HG02588 (cell line): ENCODE measurements around the gene ABHD4.
"Not testable (repeated sequence)": the region's sequence is repeated elsewhere in the genome, so short reads cannot be mapped to it uniquely, and the experiment has no call there.

Experiments used
- ATAC-seq: cut with Tn5 transposase; IDR thresholded peaks from one replicate; pipeline ENCODE4 v1.9.1; 2021; ENCODE audit warnings: mild to moderate bottlenecking, moderate library complexity; ENCODE audit not compliant: unreplicated experiment

The ABHD4 gene, protein sequence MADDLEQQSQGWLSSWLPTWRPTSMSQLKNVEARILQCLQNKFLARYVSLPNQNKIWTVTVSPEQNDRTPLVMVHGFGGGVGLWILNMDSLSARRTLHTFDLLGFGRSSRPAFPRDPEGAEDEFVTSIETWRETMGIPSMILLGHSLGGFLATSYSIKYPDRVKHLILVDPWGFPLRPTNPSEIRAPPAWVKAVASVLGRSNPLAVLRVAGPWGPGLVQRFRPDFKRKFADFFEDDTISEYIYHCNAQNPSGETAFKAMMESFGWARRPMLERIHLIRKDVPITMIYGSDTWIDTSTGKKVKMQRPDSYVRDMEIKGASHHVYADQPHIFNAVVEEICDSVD

GRCh38 chr14:22598099-22598895, at the start of gene ABHD4:
TSS of gene ABHD4 (plus strand) at chr14:22598300. CDS start at chr14:22598307, 7 bp downstream.
- ATAC-seq, result peak; percentile 78

DNA sequence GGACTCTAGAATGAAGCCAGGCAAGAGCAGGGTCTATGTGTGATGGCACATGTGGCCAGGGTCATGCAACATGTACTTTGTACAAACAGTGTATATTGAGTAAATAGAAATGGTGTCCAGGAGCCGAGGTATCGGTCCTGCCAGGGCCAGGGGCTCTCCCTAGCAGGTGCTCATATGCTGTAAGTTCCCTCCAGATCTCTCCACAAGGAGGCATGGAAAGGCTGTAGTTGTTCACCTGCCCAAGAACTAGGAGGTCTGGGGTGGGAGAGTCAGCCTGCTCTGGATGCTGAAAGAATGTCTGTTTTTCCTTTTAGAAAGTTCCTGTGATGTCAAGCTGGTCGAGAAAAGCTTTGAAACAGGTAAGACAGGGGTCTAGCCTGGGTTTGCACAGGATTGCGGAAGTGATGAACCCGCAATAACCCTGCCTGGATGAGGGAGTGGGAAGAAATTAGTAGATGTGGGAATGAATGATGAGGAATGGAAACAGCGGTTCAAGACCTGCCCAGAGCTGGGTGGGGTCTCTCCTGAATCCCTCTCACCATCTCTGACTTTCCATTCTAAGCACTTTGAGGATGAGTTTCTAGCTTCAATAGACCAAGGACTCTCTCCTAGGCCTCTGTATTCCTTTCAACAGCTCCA, 48.7 kb upstream of the ABHD4 start:
- no peak for ATAC-seq

DNA sequence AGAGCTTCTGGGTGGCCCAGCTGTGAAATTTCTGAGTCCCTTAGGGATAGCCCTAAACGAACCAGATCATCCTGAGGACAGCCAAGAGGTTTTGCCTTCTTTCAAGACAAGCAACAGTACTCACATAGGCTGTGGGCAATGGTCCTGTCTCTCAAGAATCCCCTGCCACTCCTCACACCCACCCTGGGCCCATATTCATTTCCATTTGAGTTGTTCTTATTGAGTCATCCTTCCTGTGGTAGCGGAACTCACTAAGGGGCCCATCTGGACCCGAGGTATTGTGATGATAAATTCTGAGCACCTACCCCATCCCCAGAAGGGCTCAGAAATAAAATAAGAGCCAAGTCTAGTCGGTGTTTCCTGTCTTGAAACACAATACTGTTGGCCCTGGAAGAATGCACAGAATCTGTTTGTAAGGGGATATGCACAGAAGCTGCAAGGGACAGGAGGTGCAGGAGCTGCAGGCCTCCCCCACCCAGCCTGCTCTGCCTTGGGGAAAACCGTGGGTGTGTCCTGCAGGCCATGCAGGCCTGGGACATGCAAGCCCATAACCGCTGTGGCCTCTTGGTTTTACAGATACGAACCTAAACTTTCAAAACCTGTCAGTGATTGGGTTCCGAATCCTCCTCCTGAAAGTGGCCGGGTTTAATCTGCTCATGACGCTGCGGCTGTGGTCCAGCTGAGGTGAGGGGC, 48.0 kb upstream of the ABHD4 start:
- peak; percentile 69 for ATAC-seq

GRCh38 chr14:22551605-22551997, 46.5 kb upstream of the ABHD4 start:
- no peak for ATAC-seq

GRCh38 chr14:22552001-22552826, 45.9 kb upstream of the ABHD4 start:
- no peak for ATAC-seq

- no peak for ATAC-seq
Observed at GRCh38 chr14:22552827-22553076, 45.3 kb upstream of the ABHD4 start.

GRCh38 chr14:22553445-22553844, 44.7 kb upstream of the ABHD4 start:
- no peak for ATAC-seq

DNA sequence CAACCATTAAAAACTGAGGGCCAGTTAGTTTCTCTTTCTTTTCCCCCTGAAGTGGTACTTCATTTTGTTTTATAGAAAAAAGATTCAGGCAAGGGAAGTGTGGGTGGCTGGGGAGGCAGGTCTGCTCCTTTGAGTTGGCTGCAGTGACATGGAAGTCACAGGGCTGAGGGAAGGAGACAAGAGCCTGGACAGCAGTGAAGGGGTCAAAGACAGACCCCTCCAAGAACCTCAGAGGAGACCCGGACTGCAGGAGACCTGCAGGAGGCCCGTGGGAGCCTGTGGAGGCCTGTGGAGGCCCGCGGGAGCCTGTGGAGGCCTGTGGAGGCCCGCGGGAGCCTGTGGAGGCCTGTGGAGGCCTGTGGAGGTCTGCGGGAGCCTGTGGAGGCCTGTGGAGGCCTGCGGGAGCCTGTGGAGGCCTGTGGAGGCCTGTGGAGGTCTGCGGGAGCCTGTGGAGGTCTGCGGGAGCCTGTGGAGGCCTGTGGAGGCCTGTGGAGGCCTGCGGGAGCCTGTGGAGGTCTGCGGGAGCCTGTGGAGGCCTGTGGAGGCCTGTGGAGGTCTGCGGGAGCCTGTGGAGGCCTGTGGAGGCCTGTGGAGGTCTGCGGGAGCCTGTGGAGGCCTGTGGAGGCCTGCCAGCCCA, 44.1 kb upstream of the ABHD4 start:
- ATAC-seq, result not testable (repeated sequence)

DNA sequence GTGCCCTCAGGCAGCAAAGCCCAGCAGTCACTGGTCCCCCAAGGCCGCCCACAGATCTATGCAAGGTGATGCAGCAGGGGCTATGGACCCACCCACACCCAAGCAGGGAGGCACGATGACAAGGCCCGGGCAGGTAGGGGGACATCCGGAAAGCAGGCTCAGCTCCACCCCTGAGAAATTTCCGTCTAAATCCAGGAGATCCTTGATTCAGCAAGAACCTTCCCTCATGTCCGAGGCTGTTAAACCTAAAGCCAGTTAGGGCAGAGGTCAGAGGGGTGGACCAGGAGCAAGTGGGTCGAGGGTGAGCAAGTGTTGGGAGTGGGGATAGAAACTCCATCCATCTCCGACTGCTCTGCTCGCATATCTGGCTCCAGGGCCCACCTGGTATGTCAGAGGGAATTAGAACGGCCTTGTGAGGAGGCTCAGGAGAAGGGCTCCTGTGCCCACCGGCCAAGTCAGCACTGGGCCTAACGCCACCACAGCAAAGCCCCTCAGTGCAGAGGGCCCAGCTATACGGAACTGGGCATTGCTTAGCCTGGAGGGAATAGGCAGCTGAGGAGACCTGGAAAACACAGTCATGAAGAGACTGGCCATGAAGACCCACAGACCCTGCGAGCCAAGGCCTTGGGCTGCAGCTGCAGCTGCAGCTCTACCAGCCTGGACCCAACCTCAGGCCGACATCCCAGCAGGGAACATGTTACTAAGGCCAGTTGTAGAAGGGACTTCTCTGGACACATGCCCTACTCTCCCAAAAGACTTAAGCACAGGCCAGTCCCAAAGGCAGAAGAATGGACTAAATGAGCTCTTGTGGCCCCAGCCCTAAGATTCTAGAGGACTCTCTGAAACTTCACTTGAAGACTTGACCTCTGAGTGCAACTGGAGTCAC, 43.4 kb upstream of the ABHD4 start:
- ATAC-seq, result no peak

DNA sequence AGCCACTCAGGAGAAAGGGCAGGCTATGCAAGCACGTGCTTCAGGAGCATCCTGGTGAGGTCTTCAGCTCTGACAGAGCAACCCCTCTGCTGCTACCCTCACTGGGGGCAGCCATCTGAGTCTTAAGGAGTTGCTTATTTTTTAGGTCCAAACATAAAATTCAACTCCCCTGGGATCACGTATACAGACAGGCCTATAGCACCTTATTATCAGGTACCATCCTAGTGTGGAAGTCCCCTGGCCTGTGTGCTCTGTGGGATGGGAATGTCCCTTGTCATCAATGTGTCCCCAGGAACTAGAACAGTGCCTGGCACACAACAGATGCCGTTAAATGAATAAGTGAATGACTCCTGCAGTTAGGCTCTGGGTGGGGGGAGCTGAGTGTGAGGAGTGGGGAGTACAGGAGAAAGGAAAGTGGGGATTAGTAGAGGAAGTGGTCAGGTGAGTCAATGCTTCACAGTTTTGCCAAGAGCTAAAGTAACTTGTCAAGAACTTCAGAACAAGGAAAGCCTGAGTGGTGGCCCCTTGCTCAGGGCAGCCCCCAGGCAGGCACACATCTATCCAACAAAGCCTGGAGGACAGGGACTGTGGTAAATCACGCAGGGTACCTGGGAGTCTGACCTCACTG, 42.6 kb upstream of the ABHD4 start:
- peak; percentile 3 for ATAC-seq

GRCh38 chr14:22556021-22556989, 41.8 kb upstream of the ABHD4 start:
- ATAC-seq, result peak; percentile 64

GRCh38 chr14:22556990-22557623, 41.0 kb upstream of the ABHD4 start:
- peak; percentile 33 for ATAC-seq

DNA sequence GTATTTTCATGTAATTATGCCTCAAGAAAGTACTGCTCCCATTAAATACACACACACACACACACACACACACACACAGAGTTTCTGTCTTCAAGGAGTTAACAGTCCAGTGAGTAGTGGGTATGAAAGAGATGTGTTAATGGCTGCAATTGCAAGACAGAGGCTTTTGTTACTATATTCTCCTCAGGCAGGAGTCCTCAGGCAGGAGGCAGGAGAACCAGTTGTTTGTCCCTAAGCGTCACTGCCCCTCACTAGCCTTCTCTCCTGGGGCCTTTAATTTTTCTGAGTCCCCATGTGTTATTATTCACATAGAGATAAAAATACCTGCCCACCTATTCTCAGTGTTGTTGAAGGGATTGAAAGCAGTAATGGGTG, 40.3 kb upstream of the ABHD4 start:
- ATAC-seq, result no peak

- no peak for ATAC-seq
Observed at GRCh38 chr14:22558221-22558913, 39.7 kb upstream of the ABHD4 start.

DNA sequence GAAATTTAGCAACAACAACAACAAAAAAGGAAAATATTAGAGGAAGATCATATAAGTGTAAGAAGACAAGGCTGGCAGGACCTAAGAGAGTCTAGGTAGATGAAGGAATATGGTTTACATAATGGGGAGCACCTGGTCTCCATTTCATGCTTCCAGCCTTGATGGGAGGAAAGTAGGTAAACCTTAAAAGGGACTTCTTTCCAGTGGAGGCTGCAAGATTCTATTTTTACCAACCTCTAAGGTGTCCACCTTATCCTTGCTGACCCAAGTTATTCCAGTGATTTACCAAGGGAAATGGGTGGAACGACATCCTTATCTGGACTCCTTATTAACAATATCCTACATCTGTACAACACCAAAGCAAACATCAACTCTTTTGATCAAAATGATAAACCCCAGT, 39.1 kb upstream of the ABHD4 start:
- no peak for ATAC-seq

DNA sequence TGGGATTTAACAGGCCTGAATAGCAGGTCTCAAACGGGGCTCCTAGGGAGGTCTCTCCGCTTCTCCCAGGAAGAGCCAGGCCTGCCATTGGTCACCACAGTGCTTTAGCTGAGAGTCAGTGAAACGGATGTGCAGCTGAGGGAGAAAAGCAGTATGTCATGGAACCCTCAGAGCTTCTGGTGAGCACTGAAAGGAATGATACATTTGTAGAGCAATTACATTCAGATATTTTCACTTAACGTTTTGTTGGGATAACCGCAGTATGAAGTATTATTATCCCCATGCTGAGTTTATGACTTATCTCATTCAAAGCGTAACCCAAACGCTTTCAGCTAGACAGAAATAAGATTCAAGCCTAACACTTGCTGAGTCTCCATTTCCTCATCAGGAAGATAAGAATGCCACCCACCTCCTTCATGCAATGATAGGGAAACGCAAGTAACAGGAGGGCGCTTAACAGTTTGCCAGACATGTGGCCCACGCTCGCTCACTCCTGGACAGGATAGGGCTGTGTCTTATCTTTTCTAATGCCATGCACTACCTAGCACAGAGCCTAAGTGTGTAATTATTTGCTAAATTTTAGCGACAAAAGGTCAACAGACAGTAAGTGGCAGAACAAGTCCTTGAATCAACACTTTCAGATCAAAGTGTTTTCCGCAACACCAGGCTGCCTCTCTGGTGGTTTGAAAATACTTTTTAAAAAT, 37.3 kb upstream of the ABHD4 start:
- ATAC-seq, result no peak
